ENCODE results near the gene NR1D2.

DNA sequence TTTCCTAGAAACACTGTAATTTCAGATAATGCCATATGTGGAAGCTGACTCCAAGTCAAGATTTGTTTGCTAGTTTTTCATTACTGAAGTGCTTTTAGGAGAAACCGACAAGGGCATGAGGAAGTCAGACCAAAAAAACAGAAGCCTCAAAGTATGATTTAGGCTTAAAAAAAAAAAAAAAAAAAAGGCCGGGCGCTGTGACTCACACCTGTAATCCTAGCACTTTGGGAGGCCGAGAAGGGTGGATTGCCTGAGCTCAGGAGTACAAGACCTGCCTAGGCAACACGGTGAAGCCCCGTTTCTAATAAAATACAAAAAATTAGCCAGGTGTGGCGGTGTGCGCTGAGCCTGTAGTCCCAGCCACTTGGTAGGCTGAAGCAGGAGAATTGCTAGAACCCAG lies 16.6 kb upstream of the NR1D2 start:
- no peak for TF ChIP-seq POLR2AphosphoS5 (IDR thresholded peaks at IDR 0.05; ENCODE audit: low read depth, low read length)
- TF ChIP-seq POLR2A (IDR thresholded peaks at IDR 0.05; ENCODE audit: low read depth, low read length) = no peak

Data from GM12892 (cell line).